ENCODE data around the gene ICAM2.

Gene ICAM2

DNA sequence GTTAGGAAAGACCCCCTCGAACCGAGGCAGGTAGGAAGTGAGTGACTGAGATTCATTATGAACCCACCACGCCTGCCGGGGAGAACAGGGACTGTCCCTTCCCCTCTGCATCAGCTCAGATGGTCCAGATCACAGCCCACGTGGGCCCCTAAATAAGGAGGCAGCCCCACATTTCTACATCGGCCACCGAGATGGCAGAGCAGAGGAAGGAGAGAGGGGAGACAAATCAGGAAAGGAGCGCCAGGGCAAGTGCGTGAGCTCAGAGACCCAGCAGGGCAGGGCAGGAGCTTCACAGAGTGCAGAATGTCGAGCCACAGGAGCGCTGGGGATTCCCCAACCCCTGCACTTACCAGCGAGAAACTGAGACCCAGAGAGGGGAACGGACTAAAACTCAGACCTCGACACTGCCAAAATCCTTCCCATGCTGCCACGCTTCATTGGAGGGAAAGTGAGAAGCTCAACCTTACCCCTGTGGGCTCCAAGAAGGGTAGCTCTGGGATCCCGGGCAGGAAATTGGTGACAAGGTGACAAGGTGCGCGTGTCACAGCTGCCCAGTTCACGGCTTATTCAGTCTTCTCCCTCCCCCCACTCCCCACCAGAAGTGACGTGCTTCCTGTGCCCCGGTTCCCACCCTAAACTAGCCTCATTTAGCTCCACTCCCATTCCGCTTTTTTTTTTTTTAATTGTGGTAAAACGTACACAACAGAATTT lies at the start of gene ICAM2:
Gene ICAM2 (minus strand): TSS at position 578 of the 711 bp plus-strand sequence. CDS start 13,942 bp downstream, outside the sequence.
- no peaks in the 10 kb centered on the region for H3K36me3 ChIP-seq (replicated peaks; ENCODE audit: insufficient read depth, low read length)
- H3K4me3 ChIP-seq (ENCODE audit: low read length) = peak within 1 kb of the TSS; percentile 79
- TF ChIP-seq EZH2 (optimal IDR thresholded peaks at IDR 0.05; ENCODE audit: low read depth, low read length) = no peak
- no peaks in the 10 kb centered on the region for H3K9me2 ChIP-seq (replicated peaks; ENCODE audit: insufficient read depth, low read length)
- H3K9ac ChIP-seq (ENCODE audit: low read length) = peak within 1 kb of the TSS; percentile 90
- peaks cover 24% of the 10 kb centered on the region for H3K4me1 ChIP-seq (ENCODE audit: low read length)
- peak within 1 kb of the TSS; percentile 89 for H3K4me2 ChIP-seq (ENCODE audit: low read depth, low read length)
- H3K9me3 ChIP-seq (replicated peaks; ENCODE audit: insufficient read depth, low read length) = no peaks in the 10 kb centered on the region
- H4K20me1 ChIP-seq (ENCODE audit: insufficient read depth, low read length) = no peaks in the 10 kb centered on the region
- peak within 1 kb of the TSS; percentile 96 for H3K27ac ChIP-seq (ENCODE audit: low read length)
- peak within 1 kb of the TSS; percentile 16; the same call in 1 of the 2 replicates for H2AFZ ChIP-seq (ENCODE audit: low read length)
- H3K27me3 ChIP-seq (replicated peaks; ENCODE audit: insufficient read depth, low read length) = no peaks in the 10 kb centered on the region
- peak; percentile 90 for DNase-seq
- H3K79me2 ChIP-seq (ENCODE audit: low read length) = peaks cover 44% of the 10 kb centered on the region
- H3F3A ChIP-seq (ENCODE audit: insufficient read depth, low read length) = peaks cover 58% of the 10 kb centered on the region

DNA sequence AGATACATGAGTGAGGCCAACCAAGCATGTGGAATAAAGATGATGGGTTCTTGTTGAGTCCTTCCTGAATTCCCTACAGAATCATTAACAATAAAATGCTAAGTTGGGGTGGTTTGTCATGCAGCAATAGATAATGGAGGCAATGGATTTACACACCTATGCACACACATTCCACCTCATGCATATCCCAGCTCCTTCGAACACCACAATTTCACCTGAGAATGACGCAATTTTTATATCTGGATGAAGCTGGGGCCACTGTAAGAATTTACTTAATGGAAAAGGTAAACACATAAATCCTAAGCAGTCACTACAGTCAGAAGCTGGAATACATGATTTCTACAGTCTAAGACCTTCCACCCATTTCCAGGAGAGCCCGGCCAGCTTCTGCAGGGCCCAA lies 49.8 kb upstream of the ICAM2 start:
- peaks cover 48% of the 10 kb centered on the region for H3K36me3 ChIP-seq (replicated peaks; ENCODE audit: insufficient read depth, low read length)

DNA sequence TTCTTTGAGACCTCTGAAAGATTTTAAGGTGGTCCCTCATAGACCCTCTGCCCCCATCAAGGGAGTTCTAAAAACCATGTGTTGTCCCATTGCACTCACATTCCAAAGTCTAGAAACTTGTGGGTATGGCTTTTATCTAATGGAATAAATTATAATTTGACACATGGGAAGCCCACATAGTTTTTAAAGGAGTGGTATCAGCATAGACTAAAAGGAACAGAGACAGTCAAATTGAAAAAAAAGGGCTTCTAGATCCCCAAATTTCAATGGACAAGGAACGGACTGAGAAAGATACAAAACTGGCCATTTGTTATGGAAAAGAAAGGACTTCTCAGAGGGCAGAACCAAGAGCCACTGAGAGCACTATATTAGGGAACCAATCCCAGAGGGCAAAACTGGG lies 48.7 kb upstream of the ICAM2 start:
- Histone ChIP-seq H3K36me3 (replicated peaks; ENCODE audit: insufficient read depth, low read length) (peaks cover 51% of the 10 kb centered on the region), H3K27ac (ENCODE audit: low read length) (peak overlapping the region; percentile 0; the same call in 1 of the 2 replicates), H3F3A (ENCODE audit: insufficient read depth, low read length) (peaks cover 60% of the 10 kb centered on the region), H3K4me1 (ENCODE audit: low read length) (peaks cover 52% of the 10 kb centered on the region), H3K9me3 (replicated peaks; ENCODE audit: insufficient read depth, low read length) (no peaks in the 10 kb centered on the region), H3K4me2 (ENCODE audit: low read depth, low read length) (no peak overlapping the region), H2AFZ (ENCODE audit: low read length) (no peak overlapping the region), H3K79me2 (ENCODE audit: low read length) (peaks cover 91% of the 10 kb centered on the region), H4K20me1 (ENCODE audit: insufficient read depth, low read length) (no peaks in the 10 kb centered on the region), H3K9me2 (replicated peaks; ENCODE audit: insufficient read depth, low read length) (no peaks in the 10 kb centered on the region), H3K27me3 (replicated peaks; ENCODE audit: insufficient read depth, low read length) (no peaks in the 10 kb centered on the region), H3K9ac (ENCODE audit: low read length) (no peak overlapping the region), H3K4me3 (ENCODE audit: low read length) (no peak overlapping the region)
- TF ChIP-seq EZH2phosphoT487 (IDR thresholded peaks at IDR 0.05; ENCODE audit: low read length) (no peak), EZH2 (optimal IDR thresholded peaks at IDR 0.05; ENCODE audit: low read depth, low read length) (no peak)
- TF ChIP-seq, protein P1, sequence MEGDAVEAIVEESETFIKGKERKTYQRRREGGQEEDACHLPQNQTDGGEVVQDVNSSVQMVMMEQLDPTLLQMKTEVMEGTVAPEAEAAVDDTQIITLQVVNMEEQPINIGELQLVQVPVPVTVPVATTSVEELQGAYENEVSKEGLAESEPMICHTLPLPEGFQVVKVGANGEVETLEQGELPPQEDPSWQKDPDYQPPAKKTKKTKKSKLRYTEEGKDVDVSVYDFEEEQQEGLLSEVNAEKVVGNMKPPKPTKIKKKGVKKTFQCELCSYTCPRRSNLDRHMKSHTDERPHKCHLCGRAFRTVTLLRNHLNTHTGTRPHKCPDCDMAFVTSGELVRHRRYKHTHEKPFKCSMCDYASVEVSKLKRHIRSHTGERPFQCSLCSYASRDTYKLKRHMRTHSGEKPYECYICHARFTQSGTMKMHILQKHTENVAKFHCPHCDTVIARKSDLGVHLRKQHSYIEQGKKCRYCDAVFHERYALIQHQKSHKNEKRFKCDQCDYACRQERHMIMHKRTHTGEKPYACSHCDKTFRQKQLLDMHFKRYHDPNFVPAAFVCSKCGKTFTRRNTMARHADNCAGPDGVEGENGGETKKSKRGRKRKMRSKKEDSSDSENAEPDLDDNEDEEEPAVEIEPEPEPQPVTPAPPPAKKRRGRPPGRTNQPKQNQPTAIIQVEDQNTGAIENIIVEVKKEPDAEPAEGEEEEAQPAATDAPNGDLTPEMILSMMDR (IDR thresholded peaks at IDR 0.05; ENCODE audit: low read length) = no peak
- DNase-seq = no peak

More for the DNA sequence above, 49.8 kb upstream of the ICAM2 start:
- H3K9me3 ChIP-seq (replicated peaks; ENCODE audit: insufficient read depth, low read length) = no peaks in the 10 kb centered on the region
- TF ChIP-seq EZH2phosphoT487 (IDR thresholded peaks at IDR 0.05; ENCODE audit: low read length) = no peak
- TF ChIP-seq, protein P1 (IDR thresholded peaks at IDR 0.05; ENCODE audit: low read length) = no peak
- no peak for TF ChIP-seq EZH2 (optimal IDR thresholded peaks at IDR 0.05; ENCODE audit: low read depth, low read length)
- no peak overlapping the region for H3K9ac ChIP-seq (ENCODE audit: low read length)
- peaks cover 64% of the 10 kb centered on the region for H3F3A ChIP-seq (ENCODE audit: insufficient read depth, low read length)
- H3K4me2 ChIP-seq (ENCODE audit: low read depth, low read length) = no peak overlapping the region
- H3K9me2 ChIP-seq (replicated peaks; ENCODE audit: insufficient read depth, low read length) = no peaks in the 10 kb centered on the region
- no peaks in the 10 kb centered on the region for H3K27me3 ChIP-seq (replicated peaks; ENCODE audit: insufficient read depth, low read length)
- H2AFZ ChIP-seq (ENCODE audit: low read length) = no peak overlapping the region
- H3K4me3 ChIP-seq (ENCODE audit: low read length) = no peak overlapping the region
- H3K27ac ChIP-seq (ENCODE audit: low read length) = peak overlapping the region; percentile 0; the same call in 1 of the 2 replicates
- H3K79me2 ChIP-seq (ENCODE audit: low read length) = peaks cover 81% of the 10 kb centered on the region
- no peaks in the 10 kb centered on the region for H4K20me1 ChIP-seq (ENCODE audit: insufficient read depth, low read length)
- H3K4me1 ChIP-seq (ENCODE audit: low read length) = peaks cover 51% of the 10 kb centered on the region
- no peak for DNase-seq

DNA sequence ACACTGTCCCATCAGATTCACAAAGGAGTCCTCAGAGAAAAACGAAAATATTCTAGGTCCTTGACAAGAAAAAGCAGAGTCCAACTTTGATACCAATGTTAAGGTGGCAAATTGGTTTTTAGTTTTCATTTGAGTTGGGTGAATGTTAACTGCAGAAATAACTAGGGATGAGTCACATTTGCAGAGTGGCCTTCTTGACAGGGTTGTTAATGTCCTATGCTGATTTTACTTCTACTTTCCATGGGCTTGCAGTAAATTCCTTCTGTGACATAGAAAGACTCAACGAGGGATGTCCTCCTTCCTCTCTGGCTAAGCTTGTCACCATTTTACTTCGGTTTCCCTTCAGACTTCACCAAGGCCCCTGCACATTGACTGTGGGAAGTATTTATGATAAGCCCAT lies 47.2 kb upstream of the ICAM2 start:
- Histone ChIP-seq H4K20me1 (ENCODE audit: insufficient read depth, low read length) (no peaks in the 10 kb centered on the region), H3K36me3 (replicated peaks; ENCODE audit: insufficient read depth, low read length) (peaks cover 48% of the 10 kb centered on the region), H3K9ac (ENCODE audit: low read length) (no peak overlapping the region), H2AFZ (ENCODE audit: low read length) (no peak overlapping the region), H3K4me3 (ENCODE audit: low read length) (no peak overlapping the region), H3K4me2 (ENCODE audit: low read depth, low read length) (no peak overlapping the region), H3K79me2 (ENCODE audit: low read length) (peaks cover 100% of the 10 kb centered on the region), H3F3A (ENCODE audit: insufficient read depth, low read length) (peaks cover 63% of the 10 kb centered on the region), H3K9me2 (replicated peaks; ENCODE audit: insufficient read depth, low read length) (no peaks in the 10 kb centered on the region), H3K27ac (ENCODE audit: low read length) (peak overlapping the region; percentile 18; the same call in 1 of the 2 replicates), H3K4me1 (ENCODE audit: low read length) (peaks cover 61% of the 10 kb centered on the region), H3K9me3 (replicated peaks; ENCODE audit: insufficient read depth, low read length) (no peaks in the 10 kb centered on the region), H3K27me3 (replicated peaks; ENCODE audit: insufficient read depth, low read length) (no peaks in the 10 kb centered on the region)
- TF ChIP-seq, protein P1 (IDR thresholded peaks at IDR 0.05; ENCODE audit: low read length) = no peak
- no peak for TF ChIP-seq EZH2 (optimal IDR thresholded peaks at IDR 0.05; ENCODE audit: low read depth, low read length)
- TF ChIP-seq EZH2phosphoT487 (IDR thresholded peaks at IDR 0.05; ENCODE audit: low read length) = no peak
- DNase-seq = no peak
